Upper lobe of right lung (tissue), 1 donor: ENCODE results near the gene TCEAL1. TPM values are rescaled to one million over a fixed set of nuclear protein-coding genes. Genes with fewer than 3 reads are reported as not detected.

Experiments used
- ATAC-seq: fragments of 200-7000 bp; cut with Tn5 transposase; one replicate; pipeline ENCODE4 v1.9.1; 2020; ENCODE audit warnings: mild to moderate bottlenecking, moderate library complexity
- DNase-seq: peaks from one replicate; pipeline ENCODE4 v3.0.0-alpha.2; 2020
- H3K27ac ChIP-seq: fragments of 200-600 bp; one replicate; pipeline ENCODE4 v1.8.0; 2022
- H3K27me3 ChIP-seq: fragments of 200-600 bp; one replicate; pipeline ENCODE4 v1.8.0; 2022; ENCODE audit warnings: mild to moderate bottlenecking
- H3K36me3 ChIP-seq: fragments of 200-600 bp; one replicate; pipeline ENCODE4 v1.8.0; 2022
- H3K4me1 ChIP-seq: fragments of 200-600 bp; one replicate; pipeline ENCODE4 v1.8.0; 2022
- H3K4me3 ChIP-seq: fragments of 200-600 bp; one replicate; pipeline ENCODE4 v1.8.0; 2022; ENCODE audit warnings: mild to moderate bottlenecking
- H3K9me3 ChIP-seq: fragments of 200-600 bp; one replicate; pipeline ENCODE4 v1.8.0; 2022
- intact Hi-C: fragments of 100-400 bp; cut with DNase I; formaldehyde crosslinking; loops from one replicate; pipeline ENCODE4 v1.11.0; 2022
- total RNA-seq: library from RNA; stranded (reverse); fragmentation: NEBNext Ultra II Directional; extraction: Animal tissue kit (Norgen Biotek cat#: 25700); gene quantifications from one replicate; pipeline ENCODE4 v1.2.1, GENCODE V29; 2021
- TF ChIP-seq, protein P1 (sequence below): fragments of 200-600 bp; IDR thresholded peaks from one replicate; pipeline ENCODE4 v1.8.0; 2022; ENCODE audit warnings: antibody characterized with exemption
- donor health status: DM: no; HTN: yes; CAD: no; lungs with severe emphysema.

The TCEAL1 gene
- total RNA-seq, 1 donor from 2014 or later, result 31.0 TPM

- TF ChIP-seq, protein P1, sequence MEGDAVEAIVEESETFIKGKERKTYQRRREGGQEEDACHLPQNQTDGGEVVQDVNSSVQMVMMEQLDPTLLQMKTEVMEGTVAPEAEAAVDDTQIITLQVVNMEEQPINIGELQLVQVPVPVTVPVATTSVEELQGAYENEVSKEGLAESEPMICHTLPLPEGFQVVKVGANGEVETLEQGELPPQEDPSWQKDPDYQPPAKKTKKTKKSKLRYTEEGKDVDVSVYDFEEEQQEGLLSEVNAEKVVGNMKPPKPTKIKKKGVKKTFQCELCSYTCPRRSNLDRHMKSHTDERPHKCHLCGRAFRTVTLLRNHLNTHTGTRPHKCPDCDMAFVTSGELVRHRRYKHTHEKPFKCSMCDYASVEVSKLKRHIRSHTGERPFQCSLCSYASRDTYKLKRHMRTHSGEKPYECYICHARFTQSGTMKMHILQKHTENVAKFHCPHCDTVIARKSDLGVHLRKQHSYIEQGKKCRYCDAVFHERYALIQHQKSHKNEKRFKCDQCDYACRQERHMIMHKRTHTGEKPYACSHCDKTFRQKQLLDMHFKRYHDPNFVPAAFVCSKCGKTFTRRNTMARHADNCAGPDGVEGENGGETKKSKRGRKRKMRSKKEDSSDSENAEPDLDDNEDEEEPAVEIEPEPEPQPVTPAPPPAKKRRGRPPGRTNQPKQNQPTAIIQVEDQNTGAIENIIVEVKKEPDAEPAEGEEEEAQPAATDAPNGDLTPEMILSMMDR, result no peak
- DNase-seq, result no peak
- intact Hi-C loops, result no loop called here
- H3K9me3 ChIP-seq, result no peaks in the 10 kb centered on the region
- no peaks in the 10 kb centered on the region for H3K36me3 ChIP-seq
- no peaks in the 10 kb centered on the region for H3K4me1 ChIP-seq
- no peak for ATAC-seq
- H3K27me3 ChIP-seq, result no peaks in the 10 kb centered on the region
- no peak overlapping the region for H3K27ac ChIP-seq
- H3K4me3 ChIP-seq, result no peak overlapping the region
These were observed 15.3 kb upstream of the TCEAL1 start for GRCh38 chrX:103613362-103613890.

DNA sequence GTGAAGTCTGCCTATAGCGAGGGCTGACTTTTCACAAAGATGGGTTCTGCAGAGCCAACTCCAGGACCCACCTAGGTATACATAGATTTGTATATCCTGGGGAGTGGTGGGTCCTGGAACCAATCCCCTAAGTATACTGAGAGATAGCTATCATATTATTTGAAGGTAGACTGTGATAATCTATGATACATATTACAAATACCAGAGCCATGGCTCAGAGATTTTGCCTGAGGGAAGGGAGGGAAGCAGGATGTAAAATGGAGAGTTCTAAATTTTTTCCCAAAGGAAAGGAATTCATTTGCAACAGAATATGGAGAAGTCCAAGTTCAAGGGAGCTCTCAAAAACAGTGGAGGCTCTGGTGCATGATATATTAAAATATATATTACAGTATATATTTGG, 13.8 kb upstream of the TCEAL1 start:
- Histone ChIP-seq H3K9me3 (no peaks in the 10 kb centered on the region), H3K36me3 (no peaks in the 10 kb centered on the region), H3K27ac (no peak overlapping the region), H3K27me3 (no peaks in the 10 kb centered on the region), H3K4me1 (no peaks in the 10 kb centered on the region), H3K4me3 (no peak overlapping the region)
- TF ChIP-seq, protein P1, result no peak
- intact Hi-C loops, result no loop called here
- DNase-seq (no peak), ATAC-seq (no peak)

DNA sequence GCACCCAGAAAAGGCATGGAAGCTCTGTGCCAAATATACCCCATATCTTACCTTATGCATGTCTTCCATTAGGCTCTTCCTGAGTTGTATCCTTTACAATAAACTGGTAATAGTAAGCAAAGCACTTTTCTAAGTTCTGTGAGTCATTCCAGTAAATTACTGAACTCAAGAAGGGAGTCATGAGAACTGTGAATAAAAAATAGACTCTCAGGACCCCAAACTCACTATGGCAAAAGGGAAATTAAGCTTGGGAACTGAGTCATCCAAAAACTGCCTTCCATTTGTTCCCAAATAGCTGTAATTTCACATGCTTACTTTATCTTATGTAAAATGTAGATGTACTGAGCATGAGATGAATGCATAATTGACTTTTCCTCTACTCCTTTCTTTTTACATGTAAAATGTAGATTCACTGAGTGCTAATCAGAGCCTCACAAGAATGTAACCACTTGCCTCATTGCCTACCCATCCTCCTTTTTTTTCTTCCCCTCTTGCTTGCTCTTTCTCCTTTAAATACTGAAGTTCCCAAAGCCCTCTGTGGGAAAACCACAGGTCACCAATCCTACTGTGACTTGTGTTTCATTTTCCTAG, 12.9 kb upstream of the TCEAL1 start:
- Histone ChIP-seq H3K9me3 (no peaks in the 10 kb centered on the region), H3K27me3 (no peaks in the 10 kb centered on the region), H3K27ac (no peak overlapping the region), H3K36me3 (no peaks in the 10 kb centered on the region), H3K4me1 (no peaks in the 10 kb centered on the region), H3K4me3 (no peak overlapping the region)
- TF ChIP-seq, protein P1, result no peak
- DNase-seq, result no peak
- intact Hi-C loops, result no loop called here
- ATAC-seq, result no peak

GRCh38 chrX:103616676-103617186, 12.0 kb upstream of the TCEAL1 start:
- Histone ChIP-seq H3K4me1 (no peaks in the 10 kb centered on the region), H3K27ac (no peak overlapping the region), H3K9me3 (no peaks in the 10 kb centered on the region), H3K36me3 (no peaks in the 10 kb centered on the region), H3K4me3 (no peak overlapping the region), H3K27me3 (no peaks in the 10 kb centered on the region)
- intact Hi-C loops, result no loop called here
- ATAC-seq (no peak), DNase-seq (no peak)
- TF ChIP-seq, protein P1, result no peak

- H3K4me1 ChIP-seq, result no peaks in the 10 kb centered on the region
- TF ChIP-seq, protein P1, result no peak
- H3K4me3 ChIP-seq, result no peak overlapping the region
- intact Hi-C loops, result no loop called here
- no peak overlapping the region for H3K27ac ChIP-seq
- ATAC-seq, result no peak
- H3K9me3 ChIP-seq, result no peaks in the 10 kb centered on the region
- DNase-seq, result no peak
- no peaks in the 10 kb centered on the region for H3K27me3 ChIP-seq
- H3K36me3 ChIP-seq, result no peaks in the 10 kb centered on the region
These were observed 4.7 kb upstream of the TCEAL1 start for GRCh38 chrX:103624111-103624510.

DNA sequence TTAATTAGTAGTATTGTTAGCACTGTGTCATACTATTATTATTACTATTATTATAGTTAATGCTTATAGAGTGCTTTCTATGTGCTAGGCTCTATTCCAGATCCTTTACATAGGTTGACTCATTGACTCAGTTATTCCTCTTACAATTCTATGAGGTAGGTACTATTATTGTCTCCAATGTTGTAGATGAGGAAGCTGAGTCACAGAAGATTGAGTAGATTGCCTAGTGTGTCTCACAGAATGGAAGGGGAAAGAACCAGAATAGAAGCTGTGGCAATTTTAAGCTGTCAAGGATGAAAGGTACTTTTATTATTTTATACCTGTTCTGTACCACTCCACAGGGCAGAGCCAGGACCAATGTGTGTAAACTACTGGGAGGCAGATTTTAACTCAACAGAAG, 1.9 kb upstream of the TCEAL1 start:
- Histone ChIP-seq H3K4me1 (no peaks in the 10 kb centered on the region), H3K4me3 (no peak overlapping the region), H3K27me3 (no peaks in the 10 kb centered on the region), H3K27ac (no peak overlapping the region), H3K9me3 (no peaks in the 10 kb centered on the region), H3K36me3 (no peaks in the 10 kb centered on the region)
- ATAC-seq (no peak), DNase-seq (no peak)
- intact Hi-C loops, result no loop called here
- TF ChIP-seq, protein P1, result no peak
